GM12872 (cell line): ENCODE measurements around the gene CAPZB.

Experiments
- TF ChIP-seq, protein P1 (sequence below): IDR thresholded peaks from 3 replicates; pipeline ENCODE4 v1.5.1; 2011; ENCODE audit warnings: low read depth, mild to moderate bottlenecking, low read length, moderate library complexity; ENCODE audit not compliant: insufficient read depth

The CAPZB gene

DNA sequence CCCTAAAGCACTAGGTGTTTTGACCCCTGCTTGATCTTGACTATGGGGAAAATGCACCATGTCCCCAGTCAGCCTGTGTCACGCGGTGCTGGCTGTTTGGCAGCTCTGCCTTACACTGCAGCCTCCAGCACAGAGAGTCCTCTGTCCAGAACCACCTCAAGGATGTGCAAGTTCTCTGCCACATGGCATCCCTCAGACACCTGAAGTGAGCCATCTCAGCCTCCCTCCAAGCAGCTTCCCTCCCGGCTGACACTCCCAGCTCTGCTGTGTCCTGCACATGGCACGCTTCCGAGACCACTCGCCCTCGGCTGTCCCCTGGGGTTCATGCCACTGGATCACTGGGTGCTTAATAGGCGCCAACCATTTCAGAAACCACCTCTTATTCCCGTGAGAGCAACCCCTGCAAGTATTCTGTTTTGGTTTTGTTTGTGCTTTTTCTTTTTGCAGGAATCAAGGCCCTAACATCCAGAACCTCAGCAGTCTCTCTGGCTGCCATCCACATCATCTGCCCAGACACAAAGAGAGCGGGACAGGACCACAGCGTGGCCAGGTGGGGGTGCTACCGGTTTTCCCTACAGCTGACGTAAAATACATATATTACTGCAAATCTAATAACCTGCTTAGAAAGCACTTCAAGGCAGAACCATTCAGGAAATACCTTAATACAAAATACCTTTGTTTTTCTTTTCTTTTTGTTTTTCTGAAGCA, 45.7 kb downstream of the CAPZB start:
- TF ChIP-seq, protein P1, sequence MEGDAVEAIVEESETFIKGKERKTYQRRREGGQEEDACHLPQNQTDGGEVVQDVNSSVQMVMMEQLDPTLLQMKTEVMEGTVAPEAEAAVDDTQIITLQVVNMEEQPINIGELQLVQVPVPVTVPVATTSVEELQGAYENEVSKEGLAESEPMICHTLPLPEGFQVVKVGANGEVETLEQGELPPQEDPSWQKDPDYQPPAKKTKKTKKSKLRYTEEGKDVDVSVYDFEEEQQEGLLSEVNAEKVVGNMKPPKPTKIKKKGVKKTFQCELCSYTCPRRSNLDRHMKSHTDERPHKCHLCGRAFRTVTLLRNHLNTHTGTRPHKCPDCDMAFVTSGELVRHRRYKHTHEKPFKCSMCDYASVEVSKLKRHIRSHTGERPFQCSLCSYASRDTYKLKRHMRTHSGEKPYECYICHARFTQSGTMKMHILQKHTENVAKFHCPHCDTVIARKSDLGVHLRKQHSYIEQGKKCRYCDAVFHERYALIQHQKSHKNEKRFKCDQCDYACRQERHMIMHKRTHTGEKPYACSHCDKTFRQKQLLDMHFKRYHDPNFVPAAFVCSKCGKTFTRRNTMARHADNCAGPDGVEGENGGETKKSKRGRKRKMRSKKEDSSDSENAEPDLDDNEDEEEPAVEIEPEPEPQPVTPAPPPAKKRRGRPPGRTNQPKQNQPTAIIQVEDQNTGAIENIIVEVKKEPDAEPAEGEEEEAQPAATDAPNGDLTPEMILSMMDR = peak; percentile 10; the same call in 1 of the 3 replicates

DNA sequence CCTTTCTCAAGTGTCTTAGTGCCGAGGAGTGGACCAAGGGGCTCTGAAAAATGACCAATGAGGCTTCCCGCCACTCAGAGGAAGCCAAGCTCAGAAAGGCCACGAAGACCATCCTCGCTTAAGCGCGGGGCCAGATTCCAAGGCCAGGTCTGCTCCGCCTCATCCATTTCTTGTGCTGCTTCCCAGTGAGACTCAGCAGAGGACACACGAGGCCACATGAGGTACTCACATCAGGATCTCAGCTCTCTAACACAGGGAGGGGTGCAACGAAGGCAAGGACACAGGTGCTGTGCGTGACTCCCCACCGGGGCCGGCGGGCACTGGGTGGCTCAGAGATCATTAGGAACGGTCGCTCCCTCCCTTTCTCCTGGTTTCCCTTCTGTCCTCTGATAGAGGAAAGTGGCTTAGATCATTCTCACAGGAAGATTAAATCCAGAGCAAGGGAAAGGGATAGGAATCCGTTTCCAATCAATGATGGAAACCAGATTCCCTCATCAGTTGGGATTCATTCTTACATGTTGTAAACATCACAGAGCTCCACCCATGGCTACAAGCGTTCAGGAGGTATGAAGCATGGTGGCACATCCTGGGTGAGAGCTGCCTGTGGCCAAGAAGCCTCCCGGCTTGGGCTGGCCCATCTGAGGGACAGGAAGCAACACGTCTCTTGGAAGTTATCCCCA, 46.7 kb downstream of the CAPZB start:
- TF ChIP-seq, protein P1 = no peak

DNA sequence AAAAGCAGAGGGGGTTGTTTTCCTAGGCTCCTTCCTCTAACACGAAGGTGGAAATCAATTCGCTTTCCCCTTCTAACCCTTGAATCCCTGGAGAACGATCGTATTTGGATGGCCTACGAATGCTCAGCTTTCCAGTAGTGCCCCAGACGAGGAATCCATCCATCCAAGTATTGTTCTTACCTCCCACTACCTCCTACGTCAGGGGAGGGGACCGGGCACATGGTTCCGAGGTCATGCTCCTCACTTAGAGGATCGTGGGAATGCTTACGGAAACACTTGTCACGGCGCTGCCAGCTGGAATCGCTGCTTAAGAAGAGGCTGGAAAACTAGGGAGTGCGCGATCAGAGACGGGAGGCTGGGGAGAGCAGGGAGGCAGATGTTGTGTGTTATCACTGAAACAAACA, 47.4 kb downstream of the CAPZB start:
- TF ChIP-seq, protein P1 = no peak

DNA sequence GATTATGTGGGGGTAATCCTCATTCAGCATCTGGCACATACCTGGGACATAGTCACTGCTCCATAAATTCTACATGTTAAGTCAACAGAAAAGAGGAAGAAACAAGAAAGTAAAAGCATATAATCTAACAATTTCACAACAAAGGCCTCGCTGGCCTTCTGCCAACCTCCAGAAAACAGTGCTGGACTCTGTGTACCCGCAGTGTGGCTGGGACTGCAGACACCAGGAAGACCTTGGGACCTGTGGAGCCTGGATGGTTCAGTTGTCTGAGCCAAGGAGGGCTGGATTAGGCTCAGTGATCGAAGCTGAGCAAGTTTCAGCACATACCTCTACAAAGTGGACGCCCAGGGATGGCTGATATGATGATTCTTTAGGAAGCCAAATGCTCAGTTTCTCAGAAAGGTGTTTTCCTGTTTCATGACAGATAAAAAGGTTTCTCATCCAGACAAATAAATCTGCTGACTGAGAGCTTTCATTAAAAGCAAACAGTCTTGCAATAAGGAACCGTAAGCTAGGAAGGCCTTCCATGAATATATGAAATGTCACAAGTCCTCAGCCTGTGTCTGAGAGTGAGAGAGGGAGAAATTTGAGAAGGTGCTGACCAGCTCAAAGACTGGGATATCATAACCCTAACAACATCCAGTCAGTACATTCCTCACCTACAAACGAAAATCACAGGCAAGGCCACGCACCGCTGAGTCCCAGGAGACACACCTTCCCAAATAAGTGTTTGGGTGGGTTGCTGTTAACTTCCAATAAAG, 48.4 kb downstream of the CAPZB start:
- TF ChIP-seq, protein P1 = no peak

DNA sequence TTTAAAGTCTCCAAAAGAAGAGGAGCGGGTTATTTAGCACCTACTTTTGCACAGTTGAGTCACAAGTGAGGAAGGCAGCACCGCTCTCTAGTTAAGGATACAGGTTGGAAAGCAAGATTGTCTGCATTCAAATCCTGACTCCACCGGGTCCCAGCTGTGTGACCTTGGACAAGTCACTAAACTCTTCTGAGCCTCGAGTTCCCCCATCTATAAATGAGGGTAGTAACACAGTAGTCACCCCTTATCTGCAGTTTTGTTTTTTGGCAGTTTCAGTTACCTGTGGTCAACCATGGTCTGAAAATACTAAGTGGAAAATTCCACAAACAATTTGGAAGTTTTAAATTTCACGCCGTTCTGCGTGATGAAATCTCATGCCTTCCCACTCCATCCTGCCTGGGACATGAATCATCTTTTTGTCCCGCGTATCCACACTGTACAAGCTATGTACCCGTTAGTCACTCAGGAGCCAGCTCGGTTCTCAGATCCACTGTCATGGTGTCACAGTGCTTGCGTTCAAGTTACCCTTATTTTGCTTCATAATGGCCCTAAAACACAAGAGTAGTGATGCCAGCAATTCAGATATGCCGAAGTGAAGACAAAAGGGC, 49.4 kb downstream of the CAPZB start:
- TF ChIP-seq, protein P1 = no peak

DNA sequence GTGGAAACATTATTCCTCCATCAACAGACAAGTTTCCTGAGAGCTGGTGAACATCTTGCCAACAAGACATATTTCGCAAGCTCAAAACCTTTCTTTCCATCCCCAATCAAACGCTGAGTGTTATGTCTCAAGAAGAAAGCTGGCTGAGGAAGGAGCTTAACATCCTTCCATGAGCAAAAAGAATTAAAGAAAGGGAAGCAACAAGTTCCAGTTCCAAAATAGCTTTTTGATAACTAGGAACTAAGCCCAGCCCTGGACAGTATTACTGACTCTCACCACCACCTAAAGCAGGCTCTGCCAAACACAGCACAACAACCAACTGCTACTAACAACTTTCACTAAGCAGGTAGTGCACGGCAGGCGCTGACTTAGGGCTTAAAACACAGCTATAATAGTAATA, 50.2 kb downstream of the CAPZB start:
- TF ChIP-seq, protein P1 = no peak

DNA sequence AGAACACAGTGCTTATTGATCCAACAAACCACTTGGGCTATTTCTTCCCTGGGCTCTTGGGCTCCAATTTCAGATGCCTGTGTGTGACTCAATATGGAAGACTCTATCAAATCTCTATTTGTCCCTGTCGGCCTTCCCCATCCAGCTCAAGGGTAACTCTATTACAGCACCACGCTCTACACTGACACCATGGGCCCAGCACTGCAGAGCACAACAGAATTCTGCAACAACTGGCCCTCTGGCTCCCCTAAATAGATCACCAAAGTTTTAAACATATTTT, 51.7 kb downstream of the CAPZB start:
- TF ChIP-seq, protein P1 = no peak
